SU-DHL-6 (cell line): ENCODE measurements around the gene NDUFA7.

Source experiments
- H2AFZ ChIP-seq: fragments of 200-600 bp; sonication (generic); 2 replicates; pipeline ENCODE4 v1.6.1; 2014; ENCODE audit warnings: low read depth, mild to moderate bottlenecking, moderate library complexity, mixed read lengths, antibody characterized with exemption, low read length; ENCODE audit not compliant: severe bottlenecking
- H3F3A ChIP-seq: fragments of 200-600 bp; shearing (Covaris generic); 2 replicates; pipeline ENCODE4 v1.6.0; 2016; ENCODE audit warnings: antibody characterized with exemption, mild to moderate bottlenecking; ENCODE audit not compliant: insufficient read depth
- H3K27ac ChIP-seq: fragments of 200-600 bp; sonication (generic); 2 replicates; pipeline ENCODE4 v1.5.1; 2016; ENCODE audit warnings: low read depth, mild to moderate bottlenecking, low read length, moderate library complexity, mixed read lengths
- H3K27me3 ChIP-seq: fragments of 200-600 bp; sonication (generic), shearing (Covaris generic); 2 replicates; pipeline ENCODE4 v1.6.0; 2014; ENCODE audit warnings: mild to moderate bottlenecking, low read length
- H3K36me3 ChIP-seq: fragments of 200-600 bp; sonication (generic); 2 replicates; pipeline ENCODE4 v1.6.1; 2014; ENCODE audit warnings: mild to moderate bottlenecking, low read length, mixed read lengths
- H3K4me2 ChIP-seq: fragments of 300-600, 200-600 bp; shearing (Covaris generic), sonication (generic); 2 replicates; pipeline ENCODE4 v1.6.0; 2014; ENCODE audit warnings: low read length, low read depth, mild to moderate bottlenecking; ENCODE audit not compliant: poor library complexity, severe bottlenecking
- H3K4me3 ChIP-seq: fragments of 200-600 bp; sonication (generic); 2 replicates; pipeline ENCODE4 v1.5.1; 2014; ENCODE audit warnings: antibody characterized with exemption, low read length, mild to moderate bottlenecking, mixed read lengths; ENCODE audit not compliant: insufficient read depth, poor library complexity, severe bottlenecking
- H3K79me2 ChIP-seq: fragments of 200-600 bp; sonication (generic); 2 replicates; pipeline ENCODE4 v1.6.1; 2014; ENCODE audit warnings: mild to moderate bottlenecking, low read length, moderate library complexity; ENCODE audit not compliant: insufficient read depth
- H3K9ac ChIP-seq: fragments of 200-600 bp; sonication (generic); 2 replicates; pipeline ENCODE4 v1.7.0; 2014; ENCODE audit warnings: mild to moderate bottlenecking, low read length
- H3K9me2 ChIP-seq: fragments of 200-600 bp; sonication (generic); replicated peaks from 2 replicates; pipeline ENCODE4 v1.6.1; 2014; ENCODE audit warnings: low read length; ENCODE audit not compliant: insufficient read depth
- H3K9me3 ChIP-seq: fragments of 200-600 bp; sonication (generic); 2 replicates; pipeline ENCODE4 v1.6.1; 2014; ENCODE audit warnings: low read length, mixed read lengths; ENCODE audit not compliant: insufficient read depth
- H4K20me1 ChIP-seq: fragments of 200-600 bp; sonication (generic); 2 replicates; pipeline ENCODE4 v1.6.1; 2014; ENCODE audit warnings: low read depth, mild to moderate bottlenecking, antibody characterized with exemption, low read length, moderate library complexity, mixed read lengths
- EZH2phosphoT487 ChIP-seq: fragments of 200-600 bp; sonication (generic), shearing (Covaris generic); conservative IDR thresholded peaks from 2 replicates; pipeline ENCODE4 v1.6.1; 2018; ENCODE audit warnings: mild to moderate bottlenecking, antibody characterized with exemption, low read length, moderate library complexity, mixed read lengths
- TF ChIP-seq, protein P1 (sequence below): fragments of 200-600 bp; sonication (generic); IDR thresholded peaks from one replicate; pipeline ENCODE4 v1.5.1; 2017; ENCODE audit warnings: antibody characterized with exemption, mild to moderate bottlenecking, low read length, moderate library complexity; ENCODE audit not compliant: insufficient read depth, poor library complexity, severe bottlenecking

Gene NDUFA7

DNA sequence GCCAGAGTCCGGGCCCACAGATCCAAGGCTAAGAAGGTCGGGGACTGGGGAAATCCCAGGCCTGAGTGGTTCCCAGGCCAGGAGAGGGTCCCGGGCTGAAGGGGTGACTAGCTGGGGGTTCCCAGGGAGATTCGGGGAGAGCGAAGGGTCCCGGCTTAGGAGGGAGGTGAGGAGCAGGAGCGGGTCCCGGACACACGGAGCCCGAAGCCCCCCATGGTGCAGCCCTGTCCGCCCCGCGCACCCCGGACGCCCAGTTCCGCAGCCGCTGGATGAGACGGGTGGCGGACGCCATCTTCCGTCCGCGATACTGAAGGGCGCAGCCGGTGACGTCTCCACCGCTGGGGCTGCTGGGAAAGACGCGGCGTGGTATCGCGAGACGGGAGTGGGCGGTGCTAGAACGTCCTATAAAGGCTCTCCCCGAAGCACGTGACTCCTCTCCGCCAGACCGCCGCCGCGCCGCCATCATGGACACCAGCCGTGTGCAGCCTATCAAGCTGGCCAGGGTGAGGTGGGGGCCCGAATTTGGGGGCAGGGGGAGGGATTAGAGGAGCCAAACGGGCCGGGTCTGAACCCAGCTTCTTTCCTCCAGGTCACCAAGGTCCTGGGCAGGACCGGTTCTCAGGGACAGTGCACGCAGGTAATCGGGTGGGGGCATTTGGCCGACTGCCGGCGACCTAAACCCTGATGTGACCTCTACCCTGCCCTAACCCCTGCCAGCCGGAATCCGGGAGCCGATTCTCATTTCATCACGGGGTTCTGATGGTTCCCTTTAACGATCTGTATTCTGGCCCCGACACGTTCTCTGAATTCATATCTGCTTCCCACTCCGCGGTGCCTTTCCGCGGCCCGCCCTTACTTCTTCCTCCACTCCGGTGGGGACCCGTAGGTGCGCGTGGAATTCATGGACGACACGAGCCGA lies at the start of gene NDUFA7, which contains the start of gene RPS28:
Gene NDUFA7 (minus strand): TSS at position 309 of the 919 bp plus-strand sequence. CDS start 17 bp downstream, at position 292.
Gene RPS28 (plus strand): TSS at position 430 of the 919 bp plus-strand sequence. CDS start 35 bp downstream, at position 465.
- peaks cover 21% of the 10 kb centered on the region for H3F3A ChIP-seq
- peak within 1 kb of the TSS; percentile 95 for H3K4me3 ChIP-seq
- H3K36me3 ChIP-seq, result peaks cover 14% of the 10 kb centered on the region; the same call in 1 of the 2 replicates
- peak within 1 kb of the TSS; percentile 92 for H3K9ac ChIP-seq
- peak within 1 kb of the TSS; percentile 33 for H2AFZ ChIP-seq
- peaks cover 9% of the 10 kb centered on the region; the same call in 1 of the 2 replicates for H4K20me1 ChIP-seq
- peak within 1 kb of the TSS; percentile 89 for H3K4me2 ChIP-seq
- H3K79me2 ChIP-seq, result peaks cover 34% of the 10 kb centered on the region
- TF ChIP-seq, protein P1, sequence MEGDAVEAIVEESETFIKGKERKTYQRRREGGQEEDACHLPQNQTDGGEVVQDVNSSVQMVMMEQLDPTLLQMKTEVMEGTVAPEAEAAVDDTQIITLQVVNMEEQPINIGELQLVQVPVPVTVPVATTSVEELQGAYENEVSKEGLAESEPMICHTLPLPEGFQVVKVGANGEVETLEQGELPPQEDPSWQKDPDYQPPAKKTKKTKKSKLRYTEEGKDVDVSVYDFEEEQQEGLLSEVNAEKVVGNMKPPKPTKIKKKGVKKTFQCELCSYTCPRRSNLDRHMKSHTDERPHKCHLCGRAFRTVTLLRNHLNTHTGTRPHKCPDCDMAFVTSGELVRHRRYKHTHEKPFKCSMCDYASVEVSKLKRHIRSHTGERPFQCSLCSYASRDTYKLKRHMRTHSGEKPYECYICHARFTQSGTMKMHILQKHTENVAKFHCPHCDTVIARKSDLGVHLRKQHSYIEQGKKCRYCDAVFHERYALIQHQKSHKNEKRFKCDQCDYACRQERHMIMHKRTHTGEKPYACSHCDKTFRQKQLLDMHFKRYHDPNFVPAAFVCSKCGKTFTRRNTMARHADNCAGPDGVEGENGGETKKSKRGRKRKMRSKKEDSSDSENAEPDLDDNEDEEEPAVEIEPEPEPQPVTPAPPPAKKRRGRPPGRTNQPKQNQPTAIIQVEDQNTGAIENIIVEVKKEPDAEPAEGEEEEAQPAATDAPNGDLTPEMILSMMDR, result no peak
- TF ChIP-seq EZH2phosphoT487, result no peak
- no peaks in the 10 kb centered on the region for H3K9me2 ChIP-seq
- peak within 1 kb of the TSS; percentile 52 for H3K27ac ChIP-seq
- H3K27me3 ChIP-seq, result no peaks in the 10 kb centered on the region
- H3K9me3 ChIP-seq, result no peaks in the 10 kb centered on the region

GRCh38 chr19:8370176-8371010 lies 49.2 kb upstream of the NDUFA7 start:
- no peaks in the 10 kb centered on the region for H3K9me2 ChIP-seq
- TF ChIP-seq, protein P1, result no peak
- TF ChIP-seq EZH2phosphoT487, result no peak
- H3K4me2 ChIP-seq, result no peak overlapping the region
- no peaks in the 10 kb centered on the region for H3K79me2 ChIP-seq
- no peaks in the 10 kb centered on the region for H4K20me1 ChIP-seq
- H2AFZ ChIP-seq, result no peak overlapping the region
- no peak overlapping the region for H3K9ac ChIP-seq
- H3K36me3 ChIP-seq, result no peaks in the 10 kb centered on the region
- no peaks in the 10 kb centered on the region for H3K9me3 ChIP-seq
- no peak overlapping the region for H3K4me3 ChIP-seq
- no peaks in the 10 kb centered on the region for H3F3A ChIP-seq
- no peaks in the 10 kb centered on the region for H3K27me3 ChIP-seq
- H3K27ac ChIP-seq, result no peak overlapping the region

DNA sequence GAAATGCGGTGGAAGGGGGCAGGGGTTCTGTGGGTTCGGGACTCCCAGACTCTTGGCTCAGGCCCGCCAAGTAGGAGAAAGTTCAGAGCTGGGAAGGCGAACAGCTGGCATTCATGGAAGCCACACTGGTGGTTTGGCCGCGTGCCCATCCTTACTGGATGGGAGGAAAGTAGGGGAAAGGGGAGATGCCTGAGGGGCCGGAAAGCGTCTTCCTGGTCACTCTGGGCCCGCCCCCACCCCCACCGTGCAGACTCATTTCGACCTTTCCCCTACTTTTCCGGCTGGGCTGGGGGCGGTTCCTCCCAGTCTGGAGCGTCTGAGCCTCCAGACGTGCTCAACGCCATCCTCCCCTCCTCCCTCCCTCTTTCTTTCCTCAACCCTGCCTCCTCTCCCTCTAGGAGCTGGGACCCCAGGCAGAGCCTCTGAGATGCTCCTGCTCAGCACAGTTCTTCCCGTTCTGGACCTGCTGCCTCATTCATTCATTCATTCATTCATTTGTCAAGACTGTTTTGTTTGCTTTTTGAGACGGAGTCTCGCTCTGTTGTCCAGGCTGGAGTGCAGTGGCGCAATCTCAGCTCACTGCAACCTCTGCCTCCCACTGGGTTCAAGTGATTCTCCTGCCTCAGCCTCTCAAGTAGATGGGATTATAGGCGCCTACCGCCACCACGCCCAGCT lies 46.3 kb upstream of the NDUFA7 start:
- Histone ChIP-seq H4K20me1 (no peaks in the 10 kb centered on the region), H3K27me3 (no peaks in the 10 kb centered on the region), H3K9me3 (no peaks in the 10 kb centered on the region), H3K4me2 (no peak overlapping the region), H3K4me3 (no peak overlapping the region), H3K36me3 (no peaks in the 10 kb centered on the region), H3F3A (no peaks in the 10 kb centered on the region), H3K9me2 (no peaks in the 10 kb centered on the region), H3K79me2 (no peaks in the 10 kb centered on the region), H3K9ac (no peak overlapping the region), H3K27ac (no peak overlapping the region), H2AFZ (no peak overlapping the region)
- no peak for TF ChIP-seq EZH2phosphoT487
- TF ChIP-seq, protein P1, result no peak
